Inflammatory macrophage (primary cell): Measurements from ENCODE around the gene GNPTAB.
"Not testable (repeated sequence)": the region's sequence is repeated elsewhere in the genome, so short reads cannot be mapped to it uniquely, and the experiment has no call there.

ENCODE experiments used
- DNase-seq, 2 donors: peaks; one replicate each; pipeline ENCODE4 v3.0.0-alpha.2; 2020 to 2022

Gene GNPTAB

DNA sequence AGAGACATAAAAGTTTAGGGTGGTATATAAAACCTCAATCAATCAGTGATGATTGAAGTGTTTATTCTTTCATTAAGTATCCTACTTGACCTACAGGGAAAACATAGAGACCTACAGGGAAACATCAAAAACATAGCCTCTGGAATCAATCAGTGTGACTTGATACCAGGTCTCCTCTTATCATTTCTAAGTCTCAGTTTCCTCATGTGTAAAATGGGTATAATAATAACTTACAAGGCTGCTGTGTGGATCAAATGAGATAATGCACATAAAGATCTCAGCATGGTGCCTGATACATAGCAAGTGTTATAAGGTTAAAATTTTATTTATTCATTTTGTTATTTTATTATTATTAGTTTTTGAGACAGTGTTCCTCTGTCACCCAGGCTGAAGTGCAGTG is 22.2 kb upstream of the GNPTAB start:
- no peak for DNase-seq

DNA sequence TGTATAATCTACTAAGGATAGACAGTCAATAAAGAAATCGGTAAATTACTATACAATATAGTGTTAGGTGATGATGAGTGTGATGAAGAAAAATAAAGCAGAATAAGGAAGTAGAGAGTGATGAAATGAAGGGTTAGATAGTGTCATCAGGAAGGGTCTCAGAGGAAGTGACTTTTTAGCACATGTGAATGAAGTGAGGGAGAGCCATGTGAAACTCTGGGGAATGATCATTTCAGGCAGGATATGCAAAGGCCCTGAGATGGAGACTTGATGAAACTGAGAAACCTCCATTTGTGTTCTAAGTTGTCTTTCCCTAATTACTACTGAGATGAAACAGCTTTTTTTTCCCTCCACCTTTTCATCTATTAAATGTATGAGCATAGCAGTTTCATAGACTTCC is 19.4 kb upstream of the GNPTAB start:
- DNase-seq, result peak; percentile 58 to 66

DNA sequence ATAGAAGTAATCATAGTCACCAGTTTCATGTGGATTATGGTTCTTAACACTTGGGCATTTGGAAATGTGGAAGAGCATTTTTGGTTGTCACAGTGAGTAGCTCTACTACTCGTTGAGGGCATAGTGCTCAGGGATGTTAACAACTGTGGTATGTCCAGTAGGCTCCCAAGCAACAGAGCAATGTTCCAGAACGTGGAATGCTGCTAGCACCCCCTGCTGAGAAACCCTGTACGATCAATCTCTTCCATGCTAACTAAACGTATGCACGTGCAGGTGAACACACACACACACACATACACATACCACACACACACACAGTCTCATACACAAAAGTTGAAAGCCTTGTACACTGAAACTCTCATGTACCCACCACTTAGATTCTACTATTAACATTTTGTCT is 16.6 kb upstream of the GNPTAB start:
- DNase-seq, result no peak

DNA sequence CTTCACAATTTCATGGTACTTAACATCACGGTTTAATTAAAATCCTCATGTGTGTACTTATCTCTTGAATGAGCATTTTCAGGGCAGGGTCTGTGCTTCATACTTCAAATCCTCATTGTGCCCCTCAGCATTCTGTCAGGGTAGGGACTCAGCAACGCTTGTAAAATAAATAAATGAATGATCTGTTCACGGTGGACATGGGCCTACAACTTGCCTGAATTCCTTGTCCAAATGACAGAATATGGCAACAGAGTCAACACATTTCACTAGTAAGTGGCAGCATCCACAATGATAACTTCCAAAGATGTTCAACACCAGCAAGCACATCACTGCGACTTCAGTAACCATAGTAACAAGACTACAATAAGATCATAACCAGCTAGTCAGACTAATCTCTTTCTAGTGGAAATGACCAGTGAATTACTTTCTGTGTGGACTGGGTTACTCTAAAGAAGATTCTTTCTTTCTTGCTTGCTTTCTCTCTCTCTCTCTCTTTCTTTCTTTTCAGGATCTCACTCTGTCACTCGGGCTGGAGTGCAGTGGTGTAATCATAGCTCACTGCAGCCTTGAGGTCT is 14.5 kb upstream of the GNPTAB start:
- DNase-seq, result no peak

DNA sequence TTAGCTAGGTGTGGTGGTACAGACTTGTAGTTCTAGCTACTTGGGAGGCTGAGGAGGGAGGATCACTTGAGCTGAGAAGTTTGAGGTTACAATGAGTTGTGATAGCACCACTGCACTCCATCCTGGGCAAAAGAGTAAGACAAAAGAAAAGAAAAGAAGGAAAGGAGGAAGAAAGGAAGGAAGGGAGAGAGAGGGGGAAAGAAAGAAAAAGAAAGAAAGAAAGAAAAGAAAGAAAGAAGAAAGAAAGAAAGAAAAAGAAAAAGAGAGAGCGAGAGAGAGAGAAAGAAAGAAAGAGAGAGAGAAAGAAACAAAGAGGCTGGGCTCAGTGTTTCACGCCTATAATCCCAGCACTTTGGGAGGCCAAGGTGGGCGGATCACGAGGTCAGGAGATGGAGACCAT is 10.3 kb upstream of the GNPTAB start:
- no peak for DNase-seq

DNA sequence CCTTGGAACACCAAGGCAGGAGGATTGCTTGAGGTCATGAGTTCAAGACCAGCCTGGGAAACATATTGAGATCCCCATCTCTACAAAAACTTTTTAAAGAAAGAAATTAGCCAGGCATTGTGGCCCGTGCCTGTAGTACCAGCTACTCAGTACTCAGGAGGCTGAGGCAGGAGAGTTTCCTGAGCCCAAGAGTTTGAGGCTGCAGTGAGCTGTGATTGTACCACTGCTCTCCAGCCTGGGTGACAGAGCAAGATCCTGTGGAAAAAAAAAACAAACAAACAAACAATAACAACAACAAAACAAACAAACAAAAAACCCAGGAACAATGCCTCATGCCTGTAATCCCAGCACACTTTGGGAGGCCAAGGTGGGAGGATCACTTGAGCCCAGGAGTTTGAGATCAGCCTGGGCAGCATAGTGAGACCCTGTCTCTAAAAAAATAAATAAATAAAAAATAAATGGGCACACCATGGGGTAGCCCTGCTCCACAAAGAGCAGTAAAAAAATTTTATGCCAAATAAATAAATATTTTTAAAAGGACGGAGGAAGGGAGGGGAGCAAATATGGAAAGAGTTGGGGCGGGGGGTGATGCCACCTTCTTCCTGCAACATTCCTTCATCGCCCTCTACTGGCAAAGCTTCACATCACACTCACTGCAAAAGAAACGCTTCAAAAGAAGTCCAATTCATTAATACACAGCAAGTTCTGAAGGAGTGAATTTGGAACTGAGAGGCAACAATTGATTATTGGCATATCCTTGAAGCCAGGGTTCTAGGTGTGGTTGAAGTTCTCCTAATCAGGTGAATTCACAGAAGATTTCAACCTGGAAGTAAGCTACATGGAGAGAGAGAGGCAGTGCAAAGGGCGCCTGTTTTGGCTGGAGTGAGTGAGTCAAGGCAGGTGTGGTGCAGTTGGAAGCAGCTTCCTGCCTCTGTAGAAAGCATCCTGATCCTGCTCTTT is 8.8 kb upstream of the GNPTAB start:
- DNase-seq, result peak; percentile 71 to 75

DNA sequence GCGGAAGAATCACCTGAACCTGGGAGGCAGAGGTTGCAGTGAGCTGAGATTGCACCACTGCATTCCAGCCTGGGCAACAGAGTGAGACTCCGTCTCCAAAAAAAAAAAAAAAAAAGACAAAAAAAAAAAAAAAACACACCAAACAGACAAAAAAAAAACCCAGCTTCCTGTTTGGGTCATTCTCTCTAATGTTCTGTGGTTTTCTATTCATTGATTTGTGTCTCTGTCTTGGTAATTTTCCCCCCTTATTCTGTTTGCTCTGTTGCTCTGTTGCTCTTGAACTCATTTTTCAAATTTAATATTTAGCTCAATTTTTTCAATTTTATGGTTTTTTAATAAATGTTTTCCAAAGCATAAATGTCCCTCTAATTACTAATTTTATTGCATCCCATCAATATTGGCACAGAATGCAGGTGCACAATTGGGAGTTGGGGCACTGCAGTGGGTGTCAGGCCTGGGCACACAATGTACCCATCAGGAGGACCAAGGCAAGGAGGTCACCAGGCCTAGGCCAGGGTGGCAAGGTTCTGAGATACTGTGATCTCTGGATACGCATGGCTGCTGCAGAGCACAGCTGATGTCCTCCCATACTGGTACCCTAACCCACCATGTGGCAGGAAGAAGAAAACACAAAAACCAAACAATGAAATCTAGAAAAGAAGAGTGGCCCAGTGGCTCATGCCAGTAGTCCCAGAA is 8.0 kb upstream of the GNPTAB start:
- DNase-seq, result no peak

DNA sequence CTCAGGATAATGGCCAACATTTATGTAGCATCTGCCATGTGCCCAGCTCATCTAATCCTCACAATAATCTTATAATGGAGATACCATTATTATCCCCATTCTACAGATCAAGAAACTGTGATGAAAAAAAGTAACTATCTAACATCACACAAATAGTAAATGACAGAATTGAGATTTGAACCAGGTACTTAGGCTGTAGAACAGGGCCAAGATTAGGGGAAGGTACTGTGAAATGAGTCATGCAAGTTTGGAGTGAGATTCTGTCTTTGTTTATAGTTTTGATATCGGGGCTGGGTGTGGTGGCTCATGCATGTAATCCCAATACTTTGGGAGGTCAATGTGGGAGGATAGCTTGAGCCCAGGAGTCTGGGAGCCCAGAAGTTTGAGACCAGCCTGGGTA is 1.3 kb upstream of the GNPTAB start:
- DNase-seq, result no peak

DNA sequence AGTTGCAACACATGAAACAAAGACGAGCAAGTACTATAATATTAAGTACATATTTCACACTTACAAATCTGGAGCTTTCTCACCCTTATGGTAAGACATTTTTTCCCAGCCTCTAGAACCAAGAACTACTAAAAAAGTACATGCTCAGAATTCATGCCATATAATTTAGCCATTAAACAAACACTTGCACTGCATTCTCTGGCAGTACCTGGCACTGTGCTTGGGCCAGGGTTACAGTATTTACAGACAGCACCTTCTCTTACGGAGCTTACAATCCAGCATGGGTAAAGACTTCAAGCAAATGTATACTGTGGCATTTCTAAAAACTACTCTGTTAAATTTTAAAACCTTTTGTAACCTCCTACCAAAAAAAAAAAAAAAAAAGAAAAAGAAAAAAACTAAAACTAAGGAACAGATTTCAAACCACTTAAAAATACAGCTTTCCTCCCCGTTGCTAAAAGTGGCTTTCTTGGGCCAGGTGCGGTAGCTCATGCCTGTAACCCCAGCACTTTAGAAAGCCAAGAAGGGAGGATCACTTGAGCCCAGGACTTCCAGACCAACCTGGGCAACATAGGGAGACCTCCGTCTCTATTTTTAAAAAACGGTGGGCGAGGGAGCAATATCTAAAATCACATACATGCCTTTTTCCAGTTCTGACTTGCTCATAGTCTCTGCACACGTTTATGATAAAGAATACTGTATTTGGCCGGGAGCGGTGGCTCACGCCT is 956 bp downstream of the GNPTAB start:
- peak in 1 of 2 donors; percentile 2 for DNase-seq

DNA sequence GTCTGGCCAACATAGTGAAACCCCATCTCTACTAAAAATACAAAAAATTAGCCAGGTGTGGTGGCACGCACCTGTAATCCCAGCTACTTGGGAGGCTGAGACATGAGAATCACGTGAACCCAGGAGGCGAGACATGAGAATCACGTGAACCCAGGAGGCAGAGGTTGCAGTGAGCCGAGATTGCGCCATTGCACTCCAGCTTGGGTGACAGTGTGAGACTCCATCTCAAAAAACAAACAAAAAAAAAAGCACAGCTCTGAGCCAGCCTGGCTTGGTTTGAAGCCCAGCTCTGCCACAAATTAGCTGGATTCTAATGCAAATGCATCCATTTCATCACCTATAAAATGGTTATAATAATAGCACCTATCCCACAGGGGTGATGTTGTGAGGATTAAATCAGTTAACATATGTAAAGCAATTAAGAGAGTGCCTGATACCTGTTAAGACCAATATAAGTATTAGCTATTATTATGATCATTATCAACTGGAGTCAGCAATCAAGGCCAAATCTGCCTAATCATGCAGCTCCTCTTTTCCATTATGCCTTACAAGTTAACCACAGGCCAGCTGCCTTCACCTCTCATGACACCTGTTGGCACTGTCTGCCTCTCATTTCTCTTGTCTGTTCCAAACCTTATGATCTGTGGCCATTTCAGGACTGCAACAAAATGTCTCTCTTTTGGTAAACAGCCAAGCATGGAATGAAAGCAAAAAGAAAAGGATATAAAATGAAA is 2.1 kb downstream of the GNPTAB start:
- DNase-seq, result no peak

DNA sequence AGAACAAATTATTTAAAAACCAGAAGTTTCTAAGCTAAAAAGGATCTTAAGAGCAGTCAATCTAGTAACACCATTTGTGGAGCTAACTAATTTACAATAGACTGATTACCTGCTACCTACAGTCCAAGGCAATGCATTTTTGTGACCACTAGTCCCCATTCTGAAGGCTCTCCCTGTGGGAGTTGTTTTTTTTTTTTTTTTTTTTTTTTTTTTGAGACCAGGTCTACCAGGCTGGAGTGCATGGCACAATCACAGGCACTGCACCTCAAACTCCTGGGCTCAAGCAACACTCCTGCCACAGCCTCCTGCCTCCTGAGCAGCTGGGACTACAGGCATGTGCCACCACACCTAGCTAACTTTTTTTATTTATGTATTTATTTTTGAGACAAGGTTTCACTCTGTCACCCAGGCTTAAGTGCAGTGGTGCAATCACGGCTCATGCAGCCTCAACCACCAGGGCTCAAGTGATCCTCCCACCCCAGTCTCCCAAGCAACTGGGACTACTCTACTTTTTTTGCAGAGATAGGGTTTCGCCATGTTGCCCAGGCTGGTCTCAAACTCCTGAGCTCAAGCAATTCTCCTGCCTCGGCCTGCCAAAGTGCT is 3.9 kb downstream of the GNPTAB start:
- DNase-seq, result peak; percentile 49 to 66

DNA sequence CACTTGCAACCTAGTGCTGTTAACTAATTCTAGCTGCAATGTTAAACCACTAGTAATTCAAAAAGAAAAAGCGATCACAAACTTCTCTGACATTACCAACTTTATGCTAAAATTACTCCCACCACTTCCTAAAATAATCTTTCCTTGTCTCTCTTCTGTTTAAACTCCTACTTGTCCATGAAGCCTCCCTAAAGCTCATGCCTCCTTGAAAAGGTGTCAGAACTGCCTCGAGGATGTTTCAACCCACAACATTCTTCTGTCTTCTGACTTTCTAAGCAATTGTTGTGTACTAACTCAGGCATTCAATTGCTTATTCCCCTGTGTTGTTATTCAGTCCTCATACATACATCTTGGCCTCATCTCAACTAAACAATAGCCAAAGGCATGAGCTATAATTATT is 5.9 kb downstream of the GNPTAB start:
- peak in 1 of 2 donors; percentile 5 for DNase-seq

DNA sequence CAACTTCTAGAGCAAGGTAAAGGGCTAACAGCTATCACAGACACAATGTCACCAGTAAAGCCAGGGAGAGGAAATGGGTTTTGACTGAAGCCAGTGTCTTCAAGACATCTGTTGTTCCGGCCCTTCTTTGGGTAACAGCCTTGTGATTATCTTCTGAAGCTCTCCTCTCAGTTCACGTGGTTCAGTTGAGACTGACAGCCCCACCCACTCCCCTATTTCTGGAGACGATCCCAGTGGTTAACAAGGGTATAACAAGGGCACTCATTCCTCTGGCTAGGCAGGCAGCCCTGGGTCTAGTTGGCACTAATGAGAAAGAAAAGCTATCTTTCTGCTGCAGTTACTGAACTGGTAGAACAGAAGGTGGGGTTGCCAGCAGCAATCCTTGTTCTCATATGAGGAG is 6.9 kb downstream of the GNPTAB start:
- DNase-seq, result peak; percentile 86 to 88

DNA sequence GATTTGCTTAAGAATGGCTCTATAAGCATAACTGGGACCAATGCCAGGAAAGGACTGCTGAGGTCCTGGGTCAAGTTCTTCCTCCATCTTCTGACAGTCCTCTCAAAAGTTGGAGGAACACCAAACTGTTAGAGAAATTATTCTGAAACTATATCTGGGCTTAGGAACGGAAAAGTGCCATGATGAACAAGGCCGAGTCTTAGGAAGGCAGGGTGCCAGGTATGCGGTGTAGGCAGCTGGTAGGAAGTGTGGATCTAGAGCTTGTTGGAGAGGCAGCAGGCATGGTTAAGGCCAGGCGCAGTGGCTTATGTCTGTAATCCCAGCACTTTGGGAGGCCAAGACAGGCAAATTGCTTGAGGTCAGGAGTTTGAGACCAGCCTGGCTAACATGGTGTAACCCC is 7.7 kb downstream of the GNPTAB start:
- no peak for DNase-seq

DNA sequence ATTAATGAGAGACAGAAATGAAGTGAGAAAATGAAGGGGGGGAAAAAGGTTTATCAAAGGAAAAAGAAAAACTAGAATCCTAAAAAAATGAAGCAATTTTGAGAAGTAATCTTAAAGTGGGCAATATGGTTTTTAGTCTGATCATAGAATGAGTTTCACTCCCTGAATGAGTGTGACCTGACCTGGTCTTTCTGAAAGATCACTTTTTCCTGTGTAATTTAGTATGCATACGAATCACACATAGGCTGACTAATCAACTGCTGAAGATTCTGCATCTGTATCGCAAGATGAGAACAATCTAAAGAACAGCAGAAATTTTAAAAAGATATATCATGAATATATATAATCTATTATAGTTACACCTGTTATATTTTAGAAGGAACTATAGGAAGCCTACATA is 11.3 kb downstream of the GNPTAB start:
- no peak for DNase-seq

DNA sequence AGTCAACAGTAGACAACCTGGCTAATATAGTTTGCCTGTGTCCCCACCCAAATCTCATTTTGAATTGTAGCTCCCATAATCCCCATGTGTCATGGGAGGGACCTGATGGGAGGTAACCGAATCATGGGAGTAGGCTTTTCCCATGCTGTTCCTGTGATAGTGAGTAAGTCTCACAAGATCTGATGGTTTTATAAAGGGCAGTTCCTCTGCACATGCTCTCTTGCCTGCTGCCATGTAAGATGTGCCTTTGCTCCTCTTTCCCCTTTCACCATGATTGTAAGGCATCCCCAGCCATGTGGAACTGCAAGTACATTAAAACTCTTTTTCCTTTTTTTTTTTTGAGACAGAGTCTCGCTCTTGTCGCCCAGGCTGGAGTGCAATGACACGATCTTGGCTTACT is 12.1 kb downstream of the GNPTAB start:
- not testable (repeated sequence) for DNase-seq

DNA sequence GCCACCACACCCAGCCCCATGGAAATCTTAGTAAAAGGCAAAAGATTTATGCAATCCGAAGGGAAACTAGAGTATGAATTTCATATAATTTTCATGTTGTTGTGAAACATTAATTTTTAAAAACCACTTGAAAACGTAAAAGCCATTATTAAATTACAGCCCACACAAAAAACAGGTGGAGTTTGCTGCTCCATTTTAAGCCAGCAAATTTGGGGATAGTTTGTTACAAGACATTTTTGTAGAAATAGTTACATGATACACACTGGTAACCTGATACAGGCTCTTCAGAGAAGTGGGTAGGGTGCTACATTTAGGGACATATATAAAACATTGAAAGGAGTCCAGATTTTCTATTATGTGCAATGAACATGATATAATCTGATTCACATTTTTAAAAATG is 17.6 kb downstream of the GNPTAB start:
- no peak for DNase-seq

DNA sequence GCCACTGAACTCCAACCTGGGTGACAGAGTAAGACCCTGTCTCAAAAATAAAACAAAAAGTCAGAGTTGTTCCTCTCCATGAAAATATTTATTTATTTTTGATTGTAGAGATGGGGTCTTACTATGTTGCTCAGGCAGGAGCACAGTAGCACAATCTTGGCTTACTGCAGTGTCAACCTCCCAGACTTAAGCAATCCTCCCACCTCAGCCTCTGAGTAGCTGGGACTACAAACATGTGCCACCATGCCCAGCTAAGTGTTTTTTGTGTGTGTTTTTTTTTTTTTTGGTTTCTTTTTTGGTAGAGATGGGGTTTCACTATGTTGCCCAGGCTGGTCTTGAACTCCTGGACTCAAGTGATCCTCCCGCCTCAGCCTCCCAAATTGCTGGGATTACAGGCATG is 18.0 kb downstream of the GNPTAB start:
- peak in 1 of 2 donors; percentile 31 for DNase-seq

DNA sequence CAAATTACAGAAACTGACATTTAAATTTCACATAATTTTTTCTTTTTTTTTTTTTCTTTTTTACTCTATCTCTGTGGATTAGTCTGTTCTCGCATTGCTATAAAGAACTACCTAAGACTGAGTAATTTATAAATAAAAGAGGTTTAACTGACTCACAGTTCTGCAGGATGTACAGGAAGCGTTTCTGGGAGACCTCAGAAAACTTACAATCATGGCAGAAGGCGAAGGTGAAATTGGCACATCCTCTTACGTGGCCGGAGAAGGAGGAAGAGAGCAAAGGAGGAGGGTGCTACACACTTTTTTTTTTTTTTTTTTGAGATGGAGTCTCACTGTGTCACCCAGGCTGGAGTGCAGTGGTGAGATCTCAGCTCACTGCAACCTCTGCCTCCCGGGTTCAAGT is 19.4 kb downstream of the GNPTAB start:
- not testable (repeated sequence) for DNase-seq

DNA sequence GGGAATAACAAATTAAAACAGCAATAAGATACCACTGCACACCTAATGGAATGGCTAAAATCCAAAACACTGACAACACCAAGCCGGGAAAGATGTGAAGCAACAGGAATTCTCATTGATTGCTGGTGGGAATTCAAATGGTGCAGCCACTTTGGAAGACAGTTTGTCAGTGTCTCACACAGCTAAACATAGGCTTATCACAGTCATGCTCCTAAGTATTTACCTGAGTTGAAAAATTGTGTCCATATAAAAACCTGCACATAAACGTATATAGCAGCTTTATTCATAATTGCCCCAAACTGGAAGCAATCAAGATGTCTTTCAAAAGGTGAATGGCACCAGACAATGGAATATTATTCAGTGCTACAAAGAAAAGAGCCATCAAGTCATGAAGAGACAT is 21.6 kb downstream of the GNPTAB start:
- no peak for DNase-seq

DNA sequence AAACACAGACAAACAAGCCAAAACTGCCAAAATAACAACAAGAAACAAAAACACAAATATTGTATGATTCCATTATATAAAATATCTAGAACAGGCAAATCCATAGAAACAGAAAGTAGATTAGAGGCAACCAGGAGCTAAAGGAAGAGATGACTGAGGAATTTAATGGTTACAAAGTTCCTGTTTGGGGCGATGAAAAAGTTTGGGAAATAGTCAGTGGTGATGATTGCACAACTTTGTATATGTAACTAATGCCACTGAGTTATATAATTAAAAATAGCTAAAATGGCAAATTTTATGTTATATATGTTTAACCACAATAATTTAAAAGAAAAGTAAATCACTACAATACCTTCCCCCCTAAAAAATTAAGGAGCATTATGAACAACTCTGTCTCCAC is 24.5 kb downstream of the GNPTAB start:
- peak; percentile 52 to 75 for DNase-seq

DNA sequence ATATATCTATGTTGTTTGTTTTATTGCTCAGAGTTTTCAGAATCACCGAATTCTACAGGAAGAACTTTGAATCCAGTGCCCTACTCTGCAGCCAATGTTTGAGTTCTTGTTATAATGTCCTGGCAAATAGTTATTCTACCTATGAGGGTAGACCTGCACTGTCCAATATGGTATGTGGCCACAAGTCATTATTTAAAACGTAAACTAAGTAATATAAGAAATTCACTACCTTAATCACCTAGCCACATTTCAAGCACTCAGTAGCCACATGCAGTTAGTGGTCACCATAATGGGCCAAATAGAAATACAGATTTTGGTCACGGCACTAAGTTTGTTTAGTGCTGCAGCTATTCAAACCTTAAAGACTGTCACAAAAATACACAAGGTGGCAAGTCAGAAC is 26.4 kb downstream of the GNPTAB start:
- no peak for DNase-seq
